ENCODE results near the gene UBE2D2.

Gene UBE2D2

GRCh38 chr5:139636207-139636792 is 75.2 kb downstream of the UBE2D2 start:
- DNase-seq, result no peak

GRCh38 chr5:139636975-139637408 is 75.9 kb downstream of the UBE2D2 start:
- DNase-seq, result no peak

GRCh38 chr5:139637438-139638089 is 76.4 kb downstream of the UBE2D2 start:
- no peak for DNase-seq

- DNase-seq, result no peak
Observed at GRCh38 chr5:139638090-139638735, 77.1 kb downstream of the UBE2D2 start.

- DNase-seq, result no peak
Observed at GRCh38 chr5:139638736-139639618, 77.8 kb downstream of the UBE2D2 start.

- no peak for DNase-seq
Observed at GRCh38 chr5:139639619-139640380, 78.7 kb downstream of the UBE2D2 start.

- DNase-seq, result no peak
Observed at GRCh38 chr5:139640421-139641115, 79.4 kb downstream of the UBE2D2 start.

GRCh38 chr5:139641116-139642080 is 80.3 kb downstream of the UBE2D2 start:
- DNase-seq, result no peak

GRCh38 chr5:139642213-139642612 is 81.1 kb downstream of the UBE2D2 start:
- no peak for DNase-seq

GRCh38 chr5:139642891-139643871 is 82.0 kb downstream of the UBE2D2 start:
- no peak for DNase-seq

- no peak for DNase-seq
Observed at GRCh38 chr5:139644001-139644456, 82.9 kb downstream of the UBE2D2 start.

- no peak for DNase-seq
Observed at GRCh38 chr5:139644646-139645429, 83.7 kb downstream of the UBE2D2 start.

GRCh38 chr5:139645430-139645871 is 84.3 kb downstream of the UBE2D2 start:
- DNase-seq, result no peak

- no peak for DNase-seq
Observed at GRCh38 chr5:139646111-139646510, 85.0 kb downstream of the UBE2D2 start.

- DNase-seq, result no peak
Observed at GRCh38 chr5:139646912-139647505, 85.9 kb downstream of the UBE2D2 start.

GRCh38 chr5:139647506-139648204 is 86.5 kb downstream of the UBE2D2 start:
- DNase-seq, result no peak

Measured in stimulated activated CD4-positive, alpha-beta T cell treated with anti-CD3 and anti-CD28 coated beads, Interleukin-2, amount 100 ng/mL, for 48 hours (primary cell).